Kidney epithelial cell (primary cell): ENCODE results near the gene USP31. TPM values are rescaled to one million over a fixed set of nuclear protein-coding genes. Genes with fewer than 3 reads are reported as not detected.
A peak's percentile ranks its signal among the peaks of the same experiment; 100 is the strongest.

Source experiments
- DNase-seq: peaks from one replicate; pipeline ENCODE4 v3.0.0-alpha.2; 2010; ENCODE audit warnings: low read depth
- H3K27me3 ChIP-seq: 2 replicates; pipeline ENCODE4 v1.6.0; 2011; ENCODE audit warnings: low read length; ENCODE audit not compliant: control insufficient read depth, insufficient read depth
- H3K36me3 ChIP-seq: 2 replicates; pipeline ENCODE4 v1.5.1; 2011; ENCODE audit warnings: low read length; ENCODE audit not compliant: control insufficient read depth, insufficient read depth
- H3K4me3 ChIP-seq: 2 replicates; pipeline ENCODE4 v1.5.1; 2011; ENCODE audit warnings: low read depth, mild to moderate bottlenecking, control low read depth, low read length
- CTCF ChIP-seq: IDR thresholded peaks from 2 replicates; pipeline ENCODE4 v1.5.1; 2011; ENCODE audit warnings: mild to moderate bottlenecking, moderate library complexity, low read length, control low read depth, inconsistent platforms; ENCODE audit not compliant: insufficient read depth, poor library complexity, severe bottlenecking
- total RNA-seq: library from RNA; depleted of rRNA; stranded (reverse); fragments of >200 nt; gene quantifications from 2 replicates; pipeline ENCODE4 v1.2.3, GENCODE V29; 2015

Gene USP31
- total RNA-seq, 1 donor from 2014 or later, result 16.1 TPM

- TF ChIP-seq CTCF, result no peak
- DNase-seq, result no peak
- Histone ChIP-seq H3K36me3 (peaks cover under 1% of the 10 kb centered on the region), H3K27me3 (no peaks in the 10 kb centered on the region), H3K4me3 (no peak overlapping the region)
Measured at GRCh38 chr16:23088018-23088417, 61.2 kb downstream of the USP31 start.

GRCh38 chr16:23085949-23086348, 63.3 kb downstream of the USP31 start:
- no peak for DNase-seq
- TF ChIP-seq CTCF, result no peak
- no peaks in the 10 kb centered on the region for H3K27me3 ChIP-seq
- no peak overlapping the region for H3K4me3 ChIP-seq
- peaks cover 1% of the 10 kb centered on the region for H3K36me3 ChIP-seq

GRCh38 chr16:23082161-23082788, 67.0 kb downstream of the USP31 start:
- Histone ChIP-seq H3K27me3 (no peaks in the 10 kb centered on the region), H3K36me3 (peaks cover 3% of the 10 kb centered on the region), H3K4me3 (no peak overlapping the region)
- DNase-seq, result no peak
- peak; percentile 7 for TF ChIP-seq CTCF

GRCh38 chr16:23081675-23082119, 67.6 kb downstream of the USP31 start:
- H3K36me3 ChIP-seq, result peaks cover 3% of the 10 kb centered on the region
- no peak for DNase-seq
- TF ChIP-seq CTCF, result no peak
- H3K27me3 ChIP-seq, result no peaks in the 10 kb centered on the region
- H3K4me3 ChIP-seq, result no peak overlapping the region

GRCh38 chr16:23080747-23081146, 68.5 kb downstream of the USP31 start:
- no peak overlapping the region for H3K4me3 ChIP-seq
- peaks cover 3% of the 10 kb centered on the region for H3K36me3 ChIP-seq
- no peaks in the 10 kb centered on the region for H3K27me3 ChIP-seq
- TF ChIP-seq CTCF, result no peak
- no peak for DNase-seq

- no peak overlapping the region for H3K4me3 ChIP-seq
- peaks cover 3% of the 10 kb centered on the region for H3K36me3 ChIP-seq
- no peaks in the 10 kb centered on the region for H3K27me3 ChIP-seq
- no peak for DNase-seq
- TF ChIP-seq CTCF, result no peak
Measured at GRCh38 chr16:23080329-23080728, 68.9 kb downstream of the USP31 start.
